Fibroblast of peridontal ligament (primary cell): ENCODE results near the gene MB21D2.
"Not testable (repeated sequence)": the region's sequence is repeated elsewhere in the genome, so short reads cannot be mapped to it uniquely, and the experiment has no call there.

Experiments
- DNase-seq: peaks from one replicate; pipeline ENCODE4 v3.0.0-alpha.2; 2010; ENCODE audit errors: extremely low read depth

MB21D2 gene, protein sequence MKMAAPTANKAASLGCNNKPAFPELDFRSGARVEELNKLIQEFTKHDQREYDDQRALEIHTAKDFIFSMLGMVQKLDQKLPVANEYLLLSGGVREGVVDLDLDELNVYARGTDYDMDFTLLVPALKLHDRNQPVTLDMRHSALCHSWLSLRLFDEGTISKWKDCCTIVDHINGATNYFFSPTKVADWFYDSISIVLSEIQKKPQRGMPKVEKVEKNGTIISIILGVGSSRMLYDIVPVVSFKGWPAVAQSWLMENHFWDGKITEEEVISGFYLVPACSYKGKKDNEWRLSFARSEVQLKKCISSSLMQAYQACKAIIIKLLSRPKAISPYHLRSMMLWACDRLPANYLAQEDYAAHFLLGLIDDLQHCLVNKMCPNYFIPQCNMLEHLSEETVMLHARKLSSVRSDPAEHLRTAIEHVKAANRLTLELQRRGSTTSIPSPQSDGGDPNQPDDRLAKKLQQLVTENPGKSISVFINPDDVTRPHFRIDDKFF

DNA sequence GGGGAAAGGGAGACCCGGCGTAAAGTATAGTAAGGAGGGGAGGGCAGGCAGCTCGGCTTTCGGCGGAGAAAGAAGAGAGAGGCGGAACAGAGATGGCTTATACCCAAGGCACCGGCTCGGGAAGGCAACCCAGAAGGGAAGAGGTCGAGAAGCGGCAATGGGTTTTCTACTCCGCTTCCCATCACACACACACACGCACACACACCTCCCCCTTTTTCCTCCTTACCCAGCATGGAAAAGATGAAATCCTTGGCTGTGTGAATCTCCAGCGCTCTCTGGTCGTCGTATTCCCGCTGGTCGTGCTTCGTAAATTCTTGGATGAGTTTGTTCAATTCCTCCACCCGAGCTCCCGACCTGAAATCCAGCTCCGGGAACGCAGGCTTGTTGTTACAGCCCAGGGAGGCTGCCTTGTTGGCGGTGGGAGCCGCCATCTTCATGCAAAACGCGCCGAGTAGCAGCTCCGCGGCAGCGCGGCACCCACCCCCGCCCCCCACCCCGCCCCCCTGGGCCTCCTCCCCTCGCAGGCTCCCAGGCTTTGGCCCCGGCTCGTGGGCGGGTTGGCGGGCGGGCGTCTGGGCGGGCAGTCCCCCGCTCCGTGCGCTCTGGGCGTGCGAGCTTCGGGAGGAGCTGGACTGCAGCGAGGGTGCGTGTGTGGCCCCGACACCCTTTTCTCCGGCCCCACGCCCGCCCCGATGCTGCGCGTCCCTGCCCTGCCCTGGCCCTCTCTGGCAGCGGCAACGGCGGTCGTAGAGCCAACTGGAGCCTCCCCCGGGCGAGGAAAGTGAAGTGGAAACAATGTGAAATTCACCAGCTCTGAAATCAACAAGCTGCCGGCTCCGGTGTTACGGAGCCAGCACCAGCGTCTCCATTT, at the start of gene MB21D2:
Gene MB21D2, minus strand, starts transcription at position 453 of the 871 bp plus-strand sequence. Its CDS starts 16 bp downstream, at position 437.
- DNase-seq: peak; percentile 78

DNA sequence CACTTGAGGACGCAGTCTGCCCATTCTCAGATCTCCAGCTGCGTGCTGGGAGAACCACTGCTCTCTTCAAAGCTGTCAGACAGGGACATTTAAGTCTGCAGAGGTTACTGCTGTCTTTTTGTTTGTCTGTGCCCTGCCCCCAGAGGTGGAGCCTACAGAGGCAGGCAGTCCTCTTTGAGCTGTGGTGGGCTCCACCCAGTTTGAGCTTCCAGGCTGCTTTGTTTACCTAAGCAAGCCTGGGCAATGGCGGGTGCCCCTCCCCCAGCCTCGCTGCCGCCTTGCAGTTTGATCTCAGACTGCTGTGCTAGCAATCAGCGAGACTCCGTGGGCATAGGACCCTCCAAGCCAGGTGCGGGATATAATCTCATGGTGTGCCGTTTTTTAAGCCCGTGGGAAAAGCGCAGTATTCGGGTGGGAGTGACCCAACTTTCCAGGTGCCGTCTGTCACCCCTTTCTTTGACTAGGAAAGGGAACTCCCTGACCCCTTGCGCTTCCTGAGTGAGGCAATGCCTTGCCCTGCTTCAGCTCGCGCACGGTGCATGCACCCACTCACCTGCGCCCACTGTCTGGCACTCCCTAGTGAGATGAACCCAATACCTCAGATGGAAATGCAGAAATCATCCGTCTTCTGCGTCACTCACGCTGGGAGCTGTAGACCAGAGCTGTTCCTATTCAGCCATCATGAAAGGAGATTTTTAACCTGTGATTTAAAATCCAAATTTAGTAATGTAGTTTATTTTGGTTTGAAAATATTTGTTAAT, 47.5 kb upstream of the MB21D2 start:
- not testable (repeated sequence) for DNase-seq

DNA sequence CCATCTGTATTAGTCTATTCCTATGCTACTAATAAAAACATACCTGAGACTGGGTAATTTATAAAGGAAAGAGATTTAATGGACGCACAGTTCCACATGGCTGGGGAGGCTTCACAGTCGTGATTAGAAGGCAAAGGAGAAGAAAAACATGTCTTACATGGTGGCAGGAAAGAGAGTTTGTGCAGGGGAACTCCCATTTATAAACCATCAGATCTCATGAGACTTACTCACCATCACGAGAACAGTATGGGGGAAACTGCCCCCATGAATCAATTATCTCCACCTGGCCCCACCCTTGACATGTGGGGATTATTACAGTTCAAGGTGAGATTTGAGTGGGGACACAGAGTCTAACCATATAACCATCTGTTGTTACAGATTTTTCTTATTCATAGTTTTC, 42.1 kb upstream of the MB21D2 start:
- DNase-seq: no peak

DNA sequence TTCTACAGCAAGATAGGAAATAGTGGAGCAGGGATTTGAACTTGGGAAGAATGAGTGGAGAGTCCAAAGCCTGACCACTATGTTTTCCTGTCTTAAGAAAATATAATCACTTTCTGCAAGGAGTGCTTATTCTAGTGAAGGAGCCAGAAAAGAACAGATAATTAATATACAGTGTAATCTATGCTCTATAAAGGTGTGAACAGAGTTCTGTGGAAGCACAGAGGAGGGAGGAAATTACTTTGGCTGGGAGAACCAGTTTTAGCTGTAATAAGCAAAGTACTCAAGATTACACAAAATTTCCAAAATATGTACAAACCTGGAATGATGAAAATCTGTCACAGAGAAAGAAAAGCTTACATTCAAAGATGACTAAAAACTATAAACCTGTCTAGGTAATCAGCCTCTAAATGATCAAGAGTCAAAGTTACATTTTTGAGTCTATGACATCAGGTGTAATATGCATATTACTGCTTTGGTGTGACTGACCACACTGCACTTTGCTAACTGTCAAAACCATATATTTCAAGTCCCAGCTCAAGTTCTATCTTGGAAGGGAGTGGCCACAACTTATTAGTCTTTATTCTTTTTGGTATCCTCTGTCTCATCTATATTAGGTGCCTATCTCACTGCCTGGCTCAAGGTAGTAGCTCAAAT, 40.7 kb upstream of the MB21D2 start:
- no peak for DNase-seq

DNA sequence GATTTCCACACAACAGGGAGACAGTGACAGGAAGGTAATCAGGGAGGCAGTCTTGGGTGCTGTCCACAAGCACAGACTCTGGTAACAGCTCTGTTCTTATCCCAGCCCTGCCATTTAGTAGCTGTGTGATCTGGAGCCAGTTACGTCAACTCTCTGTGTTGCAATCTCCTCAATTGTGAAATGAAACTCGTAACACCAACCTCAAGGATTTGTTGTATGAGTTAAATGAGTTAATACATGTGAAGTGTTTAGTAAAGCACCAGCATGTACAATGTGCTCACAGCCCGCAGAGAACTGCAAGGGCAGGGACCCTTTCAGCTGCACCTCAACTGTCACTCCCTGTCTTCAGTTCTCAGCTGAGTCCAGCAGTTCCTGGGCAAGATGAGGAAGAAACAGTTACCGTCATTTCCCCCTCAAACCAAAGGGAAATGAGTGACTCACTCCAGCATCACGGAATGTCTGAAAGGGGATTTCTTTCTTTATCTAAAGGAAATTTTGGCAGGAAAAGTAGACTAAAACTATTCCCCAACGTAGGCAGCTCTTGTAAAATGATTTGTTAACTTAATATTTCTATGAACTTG, 39.9 kb upstream of the MB21D2 start:
- DNase-seq: peak; percentile 96

DNA sequence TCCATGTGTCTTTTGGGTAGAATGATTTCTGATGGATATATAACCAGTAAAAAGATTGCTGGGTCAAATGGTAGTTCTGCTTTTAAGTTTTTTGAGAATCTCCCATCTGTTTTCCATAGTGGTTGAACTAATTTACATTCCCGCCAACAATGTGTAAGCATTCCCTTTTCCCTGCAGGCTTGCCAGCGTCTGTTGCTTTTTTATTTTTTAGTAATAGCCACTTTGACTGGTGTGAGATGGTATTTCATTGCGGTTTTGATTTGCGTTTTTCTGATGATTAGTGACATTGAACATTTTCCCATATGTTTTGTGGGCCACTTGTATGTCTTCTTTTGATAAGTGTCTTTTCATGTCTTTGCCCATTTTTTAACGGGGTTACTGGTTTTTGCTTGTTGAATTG, 36.3 kb upstream of the MB21D2 start:
- DNase-seq: peak; percentile 36

DNA sequence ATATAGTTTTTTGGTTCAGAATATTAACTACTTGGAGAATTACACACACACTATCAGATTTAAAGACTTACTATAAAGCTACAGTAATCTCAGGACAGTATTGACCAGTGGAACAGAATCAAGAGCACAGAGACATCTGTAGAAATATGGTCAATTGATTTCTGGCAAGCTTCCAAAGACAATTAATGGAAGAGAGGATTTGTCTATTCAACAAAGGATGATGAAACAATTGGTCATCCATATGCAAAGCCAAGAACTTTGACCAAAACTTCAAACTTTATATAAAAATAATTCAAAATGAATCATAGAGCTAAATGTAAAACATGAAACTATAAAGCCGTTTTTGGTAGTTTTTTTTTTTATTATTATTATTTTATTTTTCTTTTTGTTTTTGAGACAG, 29.8 kb upstream of the MB21D2 start:
- DNase-seq: no peak

DNA sequence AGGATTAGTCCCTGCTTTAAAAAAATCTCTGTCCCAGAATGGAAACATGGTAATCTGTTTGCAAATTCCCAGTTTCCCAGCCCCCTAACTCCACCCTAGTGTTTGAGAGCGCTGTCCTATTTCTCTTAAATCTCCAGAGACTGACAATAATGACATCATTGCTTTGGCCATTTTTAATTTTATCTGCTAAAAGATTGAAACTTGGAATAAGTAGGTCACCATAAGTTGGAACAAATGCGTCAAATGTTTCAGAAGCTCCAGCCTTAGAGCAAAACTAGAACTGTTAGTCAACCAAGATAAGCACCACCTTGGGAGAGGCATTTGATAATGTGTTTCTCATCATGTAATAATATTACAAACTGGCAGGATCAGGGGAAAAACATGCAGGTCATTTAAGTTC, 25.7 kb upstream of the MB21D2 start:
- DNase-seq: no peak

DNA sequence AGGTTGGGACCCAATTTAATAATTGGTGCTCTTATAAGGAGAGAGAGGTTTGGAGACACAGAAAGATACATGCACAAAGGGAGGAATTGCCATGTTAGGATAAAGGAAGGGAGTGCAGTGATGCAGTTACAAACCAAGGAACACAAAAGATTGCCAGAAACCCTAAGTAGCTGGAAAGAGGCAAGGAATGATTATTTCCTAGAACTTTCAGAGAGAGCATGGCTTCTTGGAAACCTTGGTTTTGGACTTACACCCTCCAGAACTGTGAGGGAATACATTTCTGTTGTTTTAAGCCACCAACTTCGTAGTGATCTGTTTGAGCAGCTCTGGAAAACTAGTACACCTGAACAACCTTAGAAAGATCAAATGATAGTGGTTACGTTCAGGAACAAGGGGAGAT, 25.0 kb upstream of the MB21D2 start:
- no peak for DNase-seq

DNA sequence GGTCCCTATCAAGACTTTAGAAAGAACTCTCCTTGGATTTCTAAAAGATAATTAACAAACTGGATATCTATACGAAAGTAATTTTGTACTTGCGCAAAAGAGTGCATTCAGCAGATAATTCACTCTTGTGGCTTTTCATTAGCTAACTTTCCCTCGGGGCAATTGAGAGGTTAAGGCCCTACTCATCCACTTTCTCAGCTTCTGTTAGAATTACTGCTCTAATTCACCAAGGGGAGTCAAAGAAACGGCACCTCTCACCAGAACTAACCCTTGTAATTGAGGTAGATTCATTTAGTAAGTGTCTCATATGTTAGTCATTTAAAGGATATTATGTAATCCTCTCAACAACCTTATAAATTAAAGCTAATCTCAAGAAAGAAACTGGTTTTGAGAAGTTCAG, 22.5 kb upstream of the MB21D2 start:
- no peak for DNase-seq

DNA sequence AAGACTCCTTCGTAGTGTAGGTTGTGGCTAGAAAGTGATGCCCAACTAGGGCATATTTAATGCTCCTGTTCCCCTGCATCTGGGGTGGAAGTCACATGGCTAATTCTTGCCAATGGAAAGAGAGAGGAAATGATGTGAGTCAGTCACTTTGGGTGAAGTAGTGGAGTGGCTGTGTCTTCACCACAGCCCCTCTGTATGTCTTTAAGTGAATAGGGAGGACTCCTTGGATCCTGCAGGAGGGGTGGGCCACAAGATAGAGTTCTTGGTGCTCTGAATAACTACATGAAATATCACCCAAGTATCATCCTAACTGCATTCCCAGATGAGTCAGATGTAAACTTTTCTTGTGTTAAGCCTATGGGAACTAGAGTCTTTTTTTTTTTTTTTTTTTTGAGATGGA, 17.8 kb upstream of the MB21D2 start:
- DNase-seq: peak; percentile 7

DNA sequence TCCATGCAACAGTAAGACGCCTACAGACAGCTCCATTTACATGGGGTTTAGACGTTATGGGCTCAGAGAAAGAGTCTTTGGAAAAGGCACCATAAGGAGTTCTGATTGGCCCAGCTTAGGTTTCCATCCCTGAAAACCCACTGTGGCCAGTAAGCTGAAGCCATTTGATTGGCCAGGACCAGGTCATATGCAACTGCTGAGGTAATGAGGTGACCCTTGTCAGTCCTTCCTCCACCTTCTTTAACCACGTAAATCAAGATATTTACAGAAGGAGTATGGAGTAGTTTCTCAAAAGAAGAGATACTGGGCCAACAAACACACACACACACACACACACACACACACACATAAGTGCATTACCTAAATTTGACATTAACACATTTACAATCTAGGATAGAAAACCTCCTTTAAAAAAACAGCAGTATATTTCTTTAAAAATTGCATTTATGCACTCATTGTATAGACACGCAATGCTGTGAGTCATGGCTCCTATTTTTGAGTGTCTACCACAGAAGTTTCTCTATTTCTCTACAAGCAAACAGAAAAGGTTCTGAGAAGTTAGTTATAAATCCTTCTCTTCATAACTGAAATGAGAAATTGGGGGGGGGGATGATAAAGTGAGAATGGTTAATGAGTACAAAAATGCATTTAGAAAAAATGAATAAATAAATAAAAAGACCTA, 16.3 kb upstream of the MB21D2 start:
- DNase-seq: peak; percentile 32

DNA sequence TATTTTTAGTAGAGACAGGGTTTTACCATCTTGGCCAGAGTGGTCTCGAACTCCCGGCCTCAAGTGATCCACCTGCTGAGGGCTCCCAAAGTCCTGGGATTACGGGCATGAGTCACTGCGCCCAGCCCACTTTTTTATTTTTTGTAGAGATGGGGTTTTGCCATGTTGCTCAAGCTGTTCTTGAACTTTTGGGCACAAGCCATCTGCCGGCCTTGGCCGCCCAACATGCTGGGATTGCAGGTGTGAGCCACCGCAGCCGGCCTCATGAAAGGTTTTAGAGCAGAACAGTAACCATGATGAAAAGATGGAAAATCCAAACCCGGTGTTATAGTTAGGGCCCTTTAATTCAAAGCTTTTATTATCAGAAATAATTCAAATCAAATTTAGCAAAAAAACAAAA, 15.6 kb upstream of the MB21D2 start:
- no peak for DNase-seq

DNA sequence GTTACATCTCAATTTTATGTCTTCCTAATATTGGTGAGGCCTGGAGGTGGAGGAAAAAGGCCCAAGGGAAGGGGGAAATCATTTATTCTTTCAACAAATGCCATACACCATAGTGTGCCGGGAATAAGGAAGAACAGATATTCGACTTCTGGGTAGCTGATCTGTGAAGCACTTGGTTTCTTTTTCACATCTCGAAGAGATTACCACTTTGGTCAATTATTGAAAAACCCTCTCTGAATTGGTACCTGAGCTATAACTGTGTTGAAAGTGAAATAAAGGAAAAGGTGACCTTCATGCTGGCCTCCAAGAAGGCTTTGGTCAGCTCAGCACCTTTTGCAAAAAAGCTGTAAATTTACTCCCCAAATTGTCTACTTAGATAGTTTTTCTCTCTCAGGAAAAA, 14.2 kb upstream of the MB21D2 start:
- no peak for DNase-seq

DNA sequence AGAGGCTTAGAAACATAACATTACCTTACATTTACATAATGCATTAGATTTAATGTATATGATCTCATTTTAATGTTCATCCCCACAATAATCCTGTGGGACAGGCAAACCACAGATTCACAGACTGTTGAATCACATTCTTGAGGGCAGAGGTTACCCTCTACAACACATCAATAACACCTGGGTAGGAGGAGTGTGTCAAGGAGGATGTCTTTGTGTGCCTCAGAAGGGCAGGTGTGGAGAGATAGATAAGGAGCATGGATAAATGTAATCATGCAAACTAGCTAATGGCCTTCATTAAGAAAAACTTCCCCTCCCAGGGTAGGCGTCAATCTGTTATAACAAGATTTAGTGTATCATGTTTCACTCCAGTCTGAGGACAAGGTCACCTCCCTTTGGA, 12.9 kb upstream of the MB21D2 start:
- no peak for DNase-seq

DNA sequence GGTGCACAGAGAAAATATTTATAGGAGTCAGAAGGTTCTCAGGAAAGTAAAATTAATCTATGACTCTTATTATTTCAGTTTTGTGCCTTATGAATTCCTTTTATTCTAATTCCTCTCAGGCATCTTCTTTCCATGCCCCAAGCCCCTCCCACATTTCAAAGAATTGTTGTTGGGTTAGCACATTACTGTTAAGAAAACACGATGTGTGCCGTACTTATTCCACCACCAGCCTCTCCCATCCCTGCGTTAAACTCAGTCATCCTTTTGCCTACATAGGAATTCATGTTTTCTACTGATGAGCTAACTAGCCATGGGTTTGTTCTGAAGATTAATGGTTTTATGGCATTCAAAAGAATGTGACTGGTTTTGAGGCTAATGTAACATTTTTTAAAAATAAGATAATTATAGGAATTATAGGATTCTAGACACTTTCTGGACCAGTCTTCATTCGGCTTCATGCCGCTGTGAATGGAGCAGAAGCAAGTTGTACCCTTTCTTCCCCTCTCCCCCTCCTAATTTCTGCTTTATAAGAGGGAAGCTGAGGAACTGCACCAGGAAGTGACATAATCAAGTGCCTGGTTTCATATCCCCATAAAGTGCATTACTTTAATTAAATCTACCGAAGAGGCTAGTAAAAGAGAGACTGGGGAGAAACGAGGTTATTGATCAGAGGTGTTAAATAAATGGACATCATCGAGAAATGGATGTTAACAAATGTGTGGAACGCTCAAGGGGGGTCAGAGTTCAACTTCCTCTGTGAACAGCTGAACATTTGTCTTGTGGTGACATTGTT, 12.3 kb upstream of the MB21D2 start:
- no peak for DNase-seq

DNA sequence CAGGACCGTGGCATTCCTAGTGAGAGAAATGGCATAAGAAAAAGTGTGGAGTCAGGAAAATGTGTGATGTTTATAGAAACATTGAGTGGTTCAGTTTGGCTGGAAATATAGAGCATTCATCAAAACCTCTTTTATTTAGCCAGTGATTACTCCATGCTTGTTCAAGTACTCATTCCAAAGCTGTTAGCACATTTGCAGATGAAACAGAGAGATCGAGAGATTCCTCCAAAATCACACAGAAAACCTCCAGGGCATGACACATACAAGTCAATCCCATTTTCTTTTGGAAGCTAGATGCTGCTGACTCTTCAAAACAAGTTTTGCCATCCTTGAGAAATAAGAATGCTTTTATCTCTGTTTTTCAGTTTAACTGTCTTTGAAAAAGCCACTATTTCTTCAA, 11.5 kb upstream of the MB21D2 start:
- peak; percentile 20 for DNase-seq

DNA sequence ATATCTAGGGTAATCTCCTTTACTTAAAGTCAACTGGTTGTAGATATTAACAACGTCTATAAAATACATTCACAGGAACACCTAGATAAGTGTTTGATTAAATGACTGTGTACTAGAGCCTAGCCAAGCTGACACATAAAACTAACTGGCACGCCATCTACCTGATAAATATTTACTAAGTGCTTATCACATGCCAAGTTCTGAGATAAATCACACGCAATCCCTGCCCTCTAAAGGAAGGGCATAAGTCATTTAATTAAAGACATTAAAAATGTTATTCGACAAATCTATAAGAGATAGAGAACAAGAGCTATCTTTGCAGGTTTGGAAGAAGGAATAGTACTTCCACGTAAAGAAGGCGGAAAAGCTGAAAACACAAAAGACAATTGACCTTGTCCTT, 11.1 kb upstream of the MB21D2 start:
- no peak for DNase-seq

DNA sequence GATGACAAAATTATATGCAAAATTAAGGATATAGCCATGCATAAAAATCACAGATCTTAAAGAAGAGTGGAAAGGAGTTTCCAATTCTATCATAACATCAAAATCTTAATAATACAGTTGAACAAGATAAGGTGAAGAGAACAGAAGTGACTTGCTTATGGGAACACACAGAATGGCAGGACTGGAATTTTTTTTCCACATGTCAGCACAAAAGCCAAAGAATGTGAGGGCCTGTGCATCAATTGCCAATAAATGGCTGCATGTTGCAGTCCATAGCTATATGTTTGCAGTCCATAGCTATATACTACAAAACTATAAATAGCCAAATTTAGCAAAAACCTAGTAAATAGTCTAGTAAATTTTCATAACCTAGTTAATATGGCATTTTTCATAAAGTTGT, 10.4 kb upstream of the MB21D2 start:
- DNase-seq: no peak

DNA sequence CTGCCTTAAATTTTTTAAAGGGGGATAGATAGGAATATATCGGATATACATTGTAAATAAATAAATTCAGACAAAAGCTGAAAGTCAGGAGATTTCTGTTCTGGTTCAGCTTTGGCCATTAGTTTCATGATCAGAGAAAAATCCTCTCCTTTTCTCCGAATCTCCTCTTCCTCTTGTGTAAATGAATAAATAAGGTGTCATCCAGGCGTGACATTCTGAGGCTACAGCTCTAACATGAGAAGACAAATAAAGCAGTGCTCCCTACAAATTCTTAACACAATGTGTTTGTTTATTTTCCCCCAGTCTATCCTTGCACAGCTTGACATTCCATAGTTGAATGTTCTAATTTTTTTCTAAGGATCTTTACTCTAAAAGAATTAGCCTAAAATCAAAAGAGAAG, 9.4 kb upstream of the MB21D2 start:
- no peak for DNase-seq
